ENCODE data around the gene VANGL2.
A peak's percentile ranks its signal among the peaks of the same experiment; 100 is the strongest.
"Not testable (repeated sequence)": the region's sequence is repeated elsewhere in the genome, so short reads cannot be mapped to it uniquely, and the experiment has no call there.

The VANGL2 gene

DNA sequence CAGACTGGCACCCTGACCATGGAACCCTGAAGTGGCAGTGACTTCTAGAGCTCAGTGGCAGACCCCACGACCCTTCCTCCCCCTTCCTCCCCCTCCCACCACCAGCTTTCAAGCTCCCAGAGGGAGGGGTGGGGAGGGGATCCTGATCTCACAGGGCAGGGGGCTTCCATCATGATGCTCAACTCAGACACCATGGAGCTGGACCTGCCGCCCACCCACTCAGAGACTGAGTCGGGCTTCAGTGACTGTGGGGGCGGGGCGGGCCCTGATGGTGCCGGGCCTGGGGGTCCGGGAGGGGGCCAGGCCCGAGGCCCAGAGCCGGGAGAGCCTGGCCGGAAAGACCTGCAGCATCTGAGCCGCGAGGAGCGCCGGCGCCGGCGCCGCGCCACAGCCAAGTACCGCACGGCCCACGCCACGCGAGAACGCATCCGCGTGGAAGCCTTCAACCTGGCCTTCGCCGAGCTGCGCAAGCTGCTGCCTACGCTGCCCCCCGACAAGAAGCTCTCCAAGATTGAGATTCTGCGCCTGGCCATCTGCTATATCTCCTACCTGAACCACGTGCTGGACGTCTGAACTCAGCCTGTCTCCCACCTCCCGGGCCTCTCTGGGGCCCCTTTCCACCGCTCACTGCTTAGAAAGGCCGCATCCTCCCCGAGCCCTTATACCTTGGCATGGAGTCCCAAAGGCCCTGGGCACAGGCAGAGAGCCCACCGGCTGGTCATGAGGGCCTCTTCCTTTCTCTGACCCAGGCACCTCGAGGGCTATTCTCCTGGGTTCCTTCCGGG lies 29.6 kb upstream of the VANGL2 start:
- DNase-seq = no peak

GRCh38 chr1:160371346-160371631 lies 29.1 kb upstream of the VANGL2 start:
- no peak for DNase-seq

DNA sequence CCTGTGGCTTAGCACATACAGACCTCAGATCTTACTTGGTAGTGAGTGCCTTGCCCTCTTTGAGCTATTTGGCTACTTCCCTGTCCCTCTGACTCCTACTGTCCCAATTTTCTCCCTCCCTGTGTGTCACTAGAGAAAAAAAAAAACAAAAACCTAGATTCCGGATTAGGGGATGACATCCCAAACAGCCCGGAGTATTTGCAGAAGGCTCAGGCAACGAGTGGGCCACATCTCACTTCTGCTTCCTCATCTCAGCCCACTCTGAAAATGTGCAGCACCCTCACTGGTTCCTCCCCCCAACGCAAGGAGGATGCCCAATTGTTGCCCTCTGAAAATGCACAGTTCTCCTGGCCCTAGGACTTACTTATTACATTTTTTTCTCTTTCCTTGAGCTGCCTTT lies 28.6 kb upstream of the VANGL2 start:
- no peak for DNase-seq

DNA sequence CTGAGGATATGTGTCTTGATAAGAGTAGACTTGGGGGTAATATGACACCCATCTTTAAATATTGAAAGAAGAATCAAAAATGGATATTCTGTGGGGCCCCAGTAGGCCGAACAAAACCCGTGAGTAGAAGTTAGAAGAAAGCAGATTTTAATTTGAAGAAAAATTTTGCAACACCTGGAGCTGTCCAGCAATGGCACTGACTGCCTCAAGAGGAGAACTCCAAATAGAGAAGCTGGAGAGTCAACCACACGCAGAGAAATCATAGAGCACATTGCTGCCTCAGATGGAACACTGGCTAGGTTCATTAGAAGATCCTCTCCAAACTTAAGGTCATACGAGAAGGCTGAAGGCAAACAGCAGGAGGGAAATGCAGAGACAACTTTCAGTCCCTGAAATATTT lies 26.7 kb upstream of the VANGL2 start:
- DNase-seq = no peak

- no peak for DNase-seq
Observed at GRCh38 chr1:160374306-160375110, 25.9 kb upstream of the VANGL2 start.

DNA sequence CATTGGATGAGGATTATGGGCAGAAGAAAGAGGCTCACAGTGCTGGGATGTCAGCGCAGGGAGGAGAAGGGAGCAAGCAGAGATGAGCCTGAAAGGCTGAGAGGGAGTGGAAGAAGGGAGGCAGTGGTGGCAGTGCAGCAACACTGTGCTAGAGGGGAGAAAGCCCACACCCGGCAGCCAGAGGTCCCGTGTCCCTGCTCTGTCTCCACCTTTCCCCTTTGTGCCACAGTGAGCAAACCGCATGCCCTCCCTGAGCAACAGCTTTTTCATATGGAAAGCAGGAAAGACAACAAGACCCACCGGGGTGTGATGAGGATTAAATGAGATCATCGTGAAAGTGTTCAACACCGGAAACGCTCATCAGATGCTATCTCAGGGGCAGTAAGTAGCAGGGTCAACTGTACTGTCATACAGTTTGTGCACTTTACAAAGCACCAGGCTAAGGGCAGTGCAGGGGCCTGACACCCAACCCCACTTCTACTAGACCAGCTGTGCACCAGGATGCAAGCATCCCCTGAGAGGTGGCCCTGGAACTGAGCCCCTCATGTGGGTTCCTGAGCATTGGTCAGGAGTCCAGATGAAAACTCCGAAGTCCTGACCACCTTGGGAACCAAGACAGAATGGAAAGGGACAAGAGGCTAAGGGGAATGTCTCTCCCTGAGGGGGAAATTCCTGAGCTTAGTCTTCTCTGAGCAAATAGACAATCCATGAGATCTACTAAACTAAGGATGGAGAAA lies 24.4 kb upstream of the VANGL2 start:
- DNase-seq = peak in 1 of 2 donors; percentile 11

DNA sequence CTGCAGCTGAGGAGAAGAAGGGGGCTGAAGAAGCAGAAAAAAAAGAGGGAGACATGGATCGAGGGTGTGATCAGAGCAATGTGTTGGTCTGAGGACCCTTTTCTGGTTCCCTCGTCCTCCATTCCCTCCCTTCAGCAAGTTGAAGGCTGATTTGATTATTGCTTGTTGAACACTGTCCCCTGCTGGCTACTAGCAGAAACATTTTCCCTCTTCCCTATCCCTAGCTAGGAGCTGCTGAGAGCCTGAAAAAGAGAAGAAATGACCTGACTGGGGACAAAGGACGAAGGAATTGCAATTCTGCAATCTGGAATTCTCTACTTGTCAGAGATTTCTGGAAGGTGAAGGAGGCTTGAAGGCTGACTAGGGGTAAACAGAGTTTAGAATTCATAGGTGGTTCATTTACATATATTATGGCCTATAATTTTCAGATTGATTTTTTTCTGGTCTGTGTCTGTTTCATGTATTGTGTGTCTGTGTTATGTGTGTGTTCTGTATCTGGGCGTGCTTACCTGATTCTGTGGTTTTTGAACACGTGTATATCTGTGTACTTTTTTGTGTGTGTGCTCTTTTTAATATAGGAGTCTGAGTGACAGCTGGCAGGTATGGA lies 23.7 kb upstream of the VANGL2 start:
- DNase-seq = peak; percentile 32 to 63

DNA sequence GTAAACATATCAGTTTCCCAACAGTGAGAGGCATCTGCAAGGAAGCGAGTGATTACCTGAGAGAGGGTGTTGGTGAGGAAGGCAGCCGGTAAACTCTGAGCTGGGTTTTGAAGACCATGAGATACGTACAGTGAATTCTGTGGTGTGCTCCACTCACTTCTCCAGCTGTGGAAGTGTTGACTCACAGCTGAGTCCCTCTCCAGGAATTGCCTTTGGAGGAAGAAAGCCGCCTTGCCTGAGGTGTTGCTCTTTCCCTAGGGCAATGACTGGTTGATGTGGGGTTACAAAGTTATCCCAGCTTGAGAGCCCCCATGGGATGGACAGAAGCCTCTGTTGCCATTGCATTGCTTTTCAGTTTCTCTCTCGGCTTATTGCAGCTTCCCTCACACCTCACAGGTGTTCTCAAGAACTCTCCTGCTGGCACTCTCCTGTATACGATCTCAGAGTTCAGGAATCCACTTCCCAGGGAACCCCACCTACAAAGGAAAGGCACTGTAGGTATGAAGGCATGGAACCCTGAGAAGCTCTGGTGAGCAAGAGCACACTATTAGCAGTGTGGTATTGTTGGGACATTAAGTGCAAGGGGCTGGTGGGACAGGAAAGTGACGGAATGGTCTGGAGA lies 22.7 kb upstream of the VANGL2 start:
- DNase-seq = no peak

GRCh38 chr1:160384812-160385211 lies 15.6 kb upstream of the VANGL2 start:
- DNase-seq = not testable (repeated sequence)

- DNase-seq = not testable (repeated sequence)
Observed at GRCh38 chr1:160388406-160388805, 12.0 kb upstream of the VANGL2 start.

GRCh38 chr1:160394673-160395072 lies 5.7 kb upstream of the VANGL2 start:
- DNase-seq = no peak

GRCh38 chr1:160397651-160398050 lies 2.7 kb upstream of the VANGL2 start:
- no peak for DNase-seq

DNA sequence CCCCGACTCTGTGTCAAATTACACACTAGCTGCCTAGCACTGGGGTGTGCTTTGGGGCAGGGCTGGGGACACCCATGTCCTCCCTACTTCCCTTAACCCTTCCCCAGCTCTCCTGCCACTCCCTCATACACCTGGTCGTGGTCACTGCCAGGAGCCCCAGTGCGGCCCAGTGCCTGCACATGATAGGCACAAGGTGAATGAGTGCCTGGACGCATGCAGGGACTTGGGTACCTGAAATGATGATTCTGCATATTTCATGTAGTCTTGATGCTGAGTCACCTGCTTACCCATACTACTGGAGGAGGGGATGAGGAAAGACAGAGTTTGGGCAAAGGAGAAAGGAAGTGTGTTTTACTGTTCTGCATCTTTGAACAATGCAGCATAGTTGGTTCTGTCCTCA lies 1.5 kb upstream of the VANGL2 start:
- no peak for DNase-seq

DNA sequence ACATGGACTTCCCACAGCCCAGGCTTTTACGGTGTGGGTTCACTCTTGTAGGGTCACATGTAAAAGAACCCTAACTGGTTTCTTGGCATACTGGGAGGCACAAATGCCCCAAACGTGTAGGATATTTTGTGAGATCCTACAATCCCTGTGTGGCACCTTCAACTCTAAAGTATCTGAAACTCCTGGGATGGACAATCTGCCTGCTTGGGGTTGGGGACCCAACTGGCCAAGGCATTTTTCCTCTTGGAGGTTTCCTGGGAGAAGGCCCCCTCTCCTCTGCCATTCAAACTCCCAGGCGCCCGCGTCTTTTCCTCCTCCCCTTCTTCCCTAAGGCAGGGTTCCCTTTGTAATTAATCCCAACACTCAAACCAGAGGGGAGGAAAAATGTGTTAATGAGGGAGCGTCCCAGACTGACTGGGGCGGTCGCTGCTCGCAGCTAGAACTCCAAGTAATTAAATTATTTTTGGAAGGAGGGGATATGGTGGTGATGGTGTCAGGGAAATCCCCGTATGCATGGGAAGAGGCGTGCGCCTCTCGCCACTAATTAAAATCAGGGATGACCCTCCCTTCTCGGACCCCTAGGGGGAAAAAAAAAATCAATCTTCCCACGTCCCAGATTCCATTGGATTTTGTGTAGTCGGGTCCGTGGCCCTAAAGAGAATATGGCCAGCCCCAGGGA lies 681 bp upstream of the VANGL2 start:
- no peak for DNase-seq

DNA sequence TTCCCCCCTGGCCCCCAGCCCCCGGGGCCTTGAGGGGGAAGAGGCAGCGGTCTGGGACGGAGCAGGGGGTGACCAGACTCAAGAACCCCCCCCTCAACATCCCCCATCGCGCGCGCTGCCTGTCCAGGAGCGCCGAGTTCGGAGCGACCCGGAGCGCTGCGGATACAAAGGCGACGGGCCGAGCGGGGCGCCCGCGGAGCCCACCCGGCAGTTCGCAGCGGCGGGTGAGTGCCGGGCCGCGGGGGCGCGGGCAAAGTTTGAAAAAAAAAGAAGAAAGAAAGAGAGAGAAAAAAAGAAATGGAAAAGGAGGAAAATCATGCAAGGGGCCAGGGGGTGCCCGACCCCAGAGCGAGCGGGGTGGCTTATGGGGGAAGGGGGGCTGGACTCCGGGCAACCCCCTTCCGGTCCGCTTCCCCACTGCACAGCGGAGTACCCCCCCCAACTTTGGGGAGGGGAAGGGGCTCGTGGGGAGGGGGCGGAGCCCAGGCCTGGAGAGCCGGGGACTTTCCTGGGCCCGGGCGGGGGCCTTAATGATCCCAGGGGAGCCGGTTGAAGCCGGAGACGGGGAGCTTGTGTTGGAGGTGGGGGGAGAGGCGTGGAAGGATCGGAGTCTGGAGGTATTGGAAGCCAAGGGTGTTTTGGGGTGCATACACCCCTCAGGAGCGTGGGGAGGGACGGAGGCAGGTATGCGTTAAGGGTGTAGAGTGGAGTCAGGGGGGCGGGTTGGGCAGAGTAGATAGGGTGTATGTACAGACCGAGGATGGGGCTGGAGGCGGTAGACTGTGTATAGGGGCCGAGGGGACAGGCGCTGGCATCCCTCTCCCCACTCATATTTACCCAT lies 502 bp downstream of the VANGL2 start:
- DNase-seq = no peak

GRCh38 chr1:160401487-160401805 lies 1.1 kb downstream of the VANGL2 start:
- no peak for DNase-seq

DNA sequence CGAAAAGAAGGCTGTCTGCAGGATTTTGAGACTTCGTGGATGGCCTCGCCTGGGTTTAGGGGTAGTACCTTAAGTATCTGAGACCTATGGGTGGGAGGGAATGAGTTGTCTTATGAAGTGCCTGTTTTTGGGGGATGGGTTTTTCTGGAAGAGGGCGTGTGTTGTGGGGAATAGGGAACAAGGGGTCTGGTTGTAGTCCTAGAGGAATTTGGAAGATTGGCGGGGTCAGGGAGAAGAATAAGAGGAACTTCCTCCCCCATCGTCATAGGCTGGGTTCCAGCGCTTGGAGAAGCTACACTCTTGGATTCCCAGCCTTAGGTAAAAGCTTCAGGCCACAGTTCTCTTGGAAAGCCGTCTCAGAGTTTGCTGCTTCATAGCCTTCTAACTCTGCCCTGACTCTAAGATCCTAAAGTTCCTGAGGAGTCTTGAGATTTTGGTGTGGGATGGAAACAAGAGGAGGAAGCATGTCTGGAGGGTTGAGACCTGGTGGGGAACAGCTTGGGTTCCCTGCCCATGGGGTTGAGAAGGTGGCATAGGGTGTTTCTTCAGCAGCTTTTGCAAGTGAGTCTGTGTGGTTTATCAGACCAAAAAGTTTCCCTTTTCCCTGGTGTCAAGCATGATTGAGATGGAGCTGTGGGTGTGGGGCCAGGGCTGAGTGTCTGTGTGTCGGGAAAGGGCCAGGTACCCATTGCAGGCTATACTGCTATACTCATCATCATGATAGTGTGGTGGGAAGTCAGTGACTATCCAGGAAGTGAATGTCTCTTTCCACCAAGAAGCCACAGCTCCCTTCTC lies 1.8 kb downstream of the VANGL2 start:
- DNase-seq = no peak

- DNase-seq = no peak
Observed at GRCh38 chr1:160403244-160403643, 2.9 kb downstream of the VANGL2 start.

- DNase-seq = no peak
Observed at GRCh38 chr1:160404094-160404493, 3.7 kb downstream of the VANGL2 start.

GRCh38 chr1:160405331-160405877 lies 5.0 kb downstream of the VANGL2 start:
- no peak for DNase-seq

All from CD4-positive, alpha-beta T cell treated with Interleukin-4 for 1 hour (primary cell).